GM18519 (cell line): ENCODE results near the gene CPTP.

ENCODE experiments used
- ATAC-seq: cut with Tn5 transposase; IDR thresholded peaks from one replicate; pipeline ENCODE4 v1.9.1; 2021; ENCODE audit warnings: mild to moderate bottlenecking, moderate library complexity; ENCODE audit not compliant: unreplicated experiment, low FRiP score

CPTP gene

GRCh38 chr1:1376551-1377226, 52.1 kb downstream of the CPTP start:
- no peak for ATAC-seq

- ATAC-seq, result no peak
These were observed 53.1 kb downstream of the CPTP start for GRCh38 chr1:1377540-1378205.
